Mucosa of rectum (tissue), 2 donors: ENCODE data around the gene CELSR2.
"Not testable (repeated sequence)": the region's sequence is repeated elsewhere in the genome, so short reads cannot be mapped to it uniquely, and the experiment has no call there.

ENCODE experiments used
- H3K27ac ChIP-seq, 2 donors: one replicate each; pipeline ENCODE4 v1.7.0; 2013; ENCODE audit warnings: inconsistent platforms in 2 of 2, low read depth in 2 of 2, low read length in 2 of 2
- H3K27me3 ChIP-seq, 2 donors: one replicate each; pipeline ENCODE4 v1.7.0; 2013; ENCODE audit warnings: low read length in 2 of 2; ENCODE audit not compliant: control insufficient read depth in 2 of 2, insufficient read depth in 2 of 2
- H3K36me3 ChIP-seq, 2 donors: one replicate each; pipeline ENCODE4 v1.7.0; 2013; ENCODE audit warnings: low read length in 2 of 2; ENCODE audit not compliant: control insufficient read depth in 2 of 2, insufficient read depth in 2 of 2
- H3K4me1 ChIP-seq, 2 donors: one replicate each; pipeline ENCODE4 v1.7.0; 2013; ENCODE audit warnings: low read length in 2 of 2, mild to moderate bottlenecking in 1 of 2; ENCODE audit not compliant: control insufficient read depth in 2 of 2, insufficient read depth in 2 of 2
- H3K4me3 ChIP-seq, 2 donors: one replicate each; pipeline ENCODE4 v1.7.0; 2013; ENCODE audit warnings: low read length in 2 of 2
- H3K9ac ChIP-seq, 2 donors: one replicate each; pipeline ENCODE4 v1.7.0; 2013; ENCODE audit warnings: low read length in 2 of 2, low read depth in 1 of 2, mild to moderate bottlenecking in 1 of 2
- H3K9me3 ChIP-seq, 2 donors: one replicate each; pipeline ENCODE4 v1.7.0; 2013; ENCODE audit warnings: low read length in 2 of 2; ENCODE audit not compliant: control insufficient read depth in 2 of 2
- donor health status: healthy.
- donor health status: Normal muscosa, but diverticular disease.

Gene CELSR2

GRCh38 chr1:109304226-109304920 lies 55.0 kb downstream of the CELSR2 start:
- Histone ChIP-seq H3K36me3 (no peaks in the 10 kb centered on the region), H3K27ac (no peak overlapping the region)

DNA sequence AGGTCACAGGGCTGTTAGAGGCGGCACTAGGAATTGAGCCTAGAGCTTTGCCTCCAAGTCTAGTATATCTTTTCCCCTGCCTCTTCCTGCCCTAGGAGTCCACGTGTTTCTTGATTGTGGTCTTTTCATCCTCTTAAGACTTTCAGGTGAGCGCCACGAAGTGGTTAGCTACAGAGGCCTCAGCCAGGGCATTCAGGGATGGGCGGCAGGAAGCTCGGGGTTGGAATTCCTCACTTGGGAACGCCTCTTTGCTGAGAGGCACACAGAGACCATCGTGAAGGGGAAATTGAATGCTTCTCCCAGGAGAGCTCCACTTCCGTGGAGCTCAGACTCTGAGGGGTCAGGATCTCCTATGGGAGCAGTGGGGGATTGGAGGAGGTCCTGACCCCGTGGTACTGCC lies 56.7 kb downstream of the CELSR2 start:
- H3K27me3 ChIP-seq, H3K4me1 ChIP-seq, H3K36me3 ChIP-seq, H3K27ac ChIP-seq, H3K9ac ChIP-seq, H3K4me3 ChIP-seq, H3K9me3 ChIP-seq: not testable (repeated sequence)

More at GRCh38 chr1:109304226-109304920, 55.0 kb downstream of the CELSR2 start:
- H3K4me3 ChIP-seq, result no peak overlapping the region
- no peak overlapping the region for H3K9ac ChIP-seq
- H3K4me1 ChIP-seq, result no peaks in the 10 kb centered on the region
- peaks cover 0 to 3% of the 10 kb centered on the region in 2 donors for H3K27me3 ChIP-seq
- no peaks in the 10 kb centered on the region for H3K9me3 ChIP-seq

GRCh38 chr1:109306832-109307273 lies 57.5 kb downstream of the CELSR2 start, which contains the start of gene MYBPHL:
Gene MYBPHL, minus strand, starts transcription at chr1:109307011. Its CDS starts 20 bp downstream, at chr1:109306991.
- Histone ChIP-seq H3K27me3 (peaks cover 0 to 3% of the 10 kb centered on the region in 2 donors), H3K9ac (no peak within 1 kb of the TSS), H3K9me3 (no peaks in the 10 kb centered on the region)

DNA sequence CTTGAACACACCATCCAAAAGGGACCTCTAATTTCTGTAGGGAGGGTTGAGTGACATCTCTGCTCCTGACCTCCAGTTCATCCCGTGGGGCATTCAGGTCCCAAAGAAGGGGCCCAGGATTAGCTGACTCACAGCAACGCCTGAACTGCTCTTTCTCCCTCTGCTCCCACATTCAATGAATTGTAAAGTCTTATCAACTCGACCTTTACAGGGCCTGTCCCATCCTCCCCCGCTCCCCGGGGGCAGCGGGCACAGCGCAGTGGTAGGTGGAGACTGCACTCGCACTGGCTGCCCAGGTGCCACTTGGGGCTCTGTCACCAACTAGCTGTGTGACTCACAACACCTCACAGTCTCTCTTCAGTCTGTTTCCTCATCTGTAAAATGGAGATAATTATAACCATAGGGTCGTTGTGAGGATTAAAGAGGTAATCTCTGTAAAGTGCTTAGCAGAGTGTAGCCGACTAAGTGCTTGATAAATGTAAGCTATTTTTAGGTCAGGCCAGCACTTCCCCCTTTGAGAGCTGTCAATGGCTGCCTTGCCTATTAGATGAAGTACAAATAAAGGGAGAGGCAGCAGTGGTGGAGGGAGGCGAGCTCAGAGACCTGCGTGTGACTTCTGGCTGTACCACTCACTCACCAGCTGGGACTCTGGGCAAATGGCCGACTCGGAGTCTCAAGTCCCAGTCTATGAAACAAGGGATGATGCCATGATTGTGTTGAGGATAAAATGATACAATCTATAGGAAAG lies 58.1 kb downstream of the CELSR2 start:
- Histone ChIP-seq H3K27me3 (peaks cover 0 to 3% of the 10 kb centered on the region in 2 donors), H3K36me3 (peaks cover 0 to 4% of the 10 kb centered on the region in 2 donors), H3K4me3 (no peak overlapping the region), H3K27ac (no peak overlapping the region), H3K4me1 (no peaks in the 10 kb centered on the region), H3K9ac (no peak overlapping the region), H3K9me3 (no peaks in the 10 kb centered on the region)

More at GRCh38 chr1:109306832-109307273, 57.5 kb downstream of the CELSR2 start, which contains the start of gene MYBPHL:
- no peak within 1 kb of the TSS for H3K4me3 ChIP-seq
- H3K4me1 ChIP-seq, result no peaks in the 10 kb centered on the region
- no peak within 1 kb of the TSS for H3K27ac ChIP-seq
- peaks cover 0 to 4% of the 10 kb centered on the region in 2 donors for H3K36me3 ChIP-seq

DNA sequence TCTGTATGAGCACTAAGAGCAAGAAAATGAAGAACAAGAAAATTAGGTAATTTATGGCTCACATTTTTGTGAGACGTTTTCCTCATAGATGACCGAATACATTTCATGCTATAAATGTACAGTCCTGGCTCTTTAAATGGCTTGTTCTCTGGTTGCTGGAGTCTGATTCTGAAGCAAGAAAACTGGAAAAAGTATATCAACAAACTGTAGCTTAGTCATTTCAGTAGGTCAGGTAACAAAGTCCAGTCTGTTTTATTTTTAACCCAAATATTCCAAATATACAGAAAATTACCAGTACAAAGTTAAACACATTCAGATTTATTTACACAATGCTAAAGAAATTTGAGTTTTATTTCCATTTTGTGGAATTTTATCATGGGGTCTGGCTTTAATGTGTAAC lies 60.0 kb downstream of the CELSR2 start:
- Histone ChIP-seq H3K27ac (no peak overlapping the region), H3K4me3 (no peak overlapping the region), H3K4me1 (no peaks in the 10 kb centered on the region), H3K27me3 (no peaks in the 10 kb centered on the region), H3K36me3 (peaks cover 0 to 10% of the 10 kb centered on the region in 2 donors), H3K9me3 (no peaks in the 10 kb centered on the region), H3K9ac (no peak overlapping the region)

- no peaks in the 10 kb centered on the region for H3K4me1 ChIP-seq
- H3K4me3 ChIP-seq, result no peak overlapping the region
- no peak overlapping the region for H3K9ac ChIP-seq
- H3K36me3 ChIP-seq, result peaks cover 15 to 17% of the 10 kb centered on the region in 2 donors
- no peaks in the 10 kb centered on the region for H3K9me3 ChIP-seq
- H3K27ac ChIP-seq, result no peak overlapping the region
- H3K27me3 ChIP-seq, result no peaks in the 10 kb centered on the region
Measured at GRCh38 chr1:109312246-109312645, 62.9 kb downstream of the CELSR2 start.

DNA sequence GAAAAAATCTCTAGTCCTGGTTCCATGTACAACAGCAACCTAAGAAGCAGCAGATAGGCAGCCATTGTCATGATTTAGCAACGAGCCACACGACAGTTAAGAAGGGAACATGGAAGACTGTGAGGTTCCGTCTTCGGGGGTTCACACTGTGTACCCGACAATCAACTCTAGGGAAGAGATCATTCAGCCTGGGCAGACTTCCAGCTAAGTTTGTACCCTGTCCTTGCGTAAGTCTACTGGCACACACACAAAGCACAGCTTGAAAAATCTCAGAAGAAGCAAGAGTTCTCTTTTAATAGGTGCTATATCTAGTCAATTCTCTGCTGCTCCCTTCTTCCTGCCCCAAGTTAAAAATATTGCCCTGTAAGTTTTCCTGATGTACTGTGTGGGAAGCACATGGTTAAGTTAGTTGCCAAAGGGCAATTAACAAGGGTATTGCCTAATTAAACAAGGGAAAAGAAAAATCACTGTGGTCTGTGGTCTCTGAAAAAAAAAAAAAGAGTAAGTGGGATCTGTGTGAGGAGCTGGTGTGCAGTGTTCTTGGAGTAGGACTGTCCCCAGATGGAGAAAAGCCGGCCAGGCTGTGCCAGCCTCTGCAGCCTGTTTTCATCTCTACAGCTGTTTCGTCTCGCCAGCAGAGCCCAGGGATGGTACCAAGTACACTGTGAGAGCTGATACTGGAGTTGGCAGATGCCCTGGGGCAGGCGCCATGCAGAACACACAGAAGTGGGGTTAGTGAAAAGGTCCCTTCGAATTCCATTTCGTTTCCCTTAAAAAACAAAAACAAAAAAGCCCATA lies 63.8 kb downstream of the CELSR2 start:
- Histone ChIP-seq H3K9me3 (no peaks in the 10 kb centered on the region), H3K36me3 (peaks cover 21 to 23% of the 10 kb centered on the region in 2 donors), H3K9ac (no peak overlapping the region), H3K27me3 (no peaks in the 10 kb centered on the region), H3K4me3 (no peak overlapping the region), H3K4me1 (no peaks in the 10 kb centered on the region), H3K27ac (no peak overlapping the region)

DNA sequence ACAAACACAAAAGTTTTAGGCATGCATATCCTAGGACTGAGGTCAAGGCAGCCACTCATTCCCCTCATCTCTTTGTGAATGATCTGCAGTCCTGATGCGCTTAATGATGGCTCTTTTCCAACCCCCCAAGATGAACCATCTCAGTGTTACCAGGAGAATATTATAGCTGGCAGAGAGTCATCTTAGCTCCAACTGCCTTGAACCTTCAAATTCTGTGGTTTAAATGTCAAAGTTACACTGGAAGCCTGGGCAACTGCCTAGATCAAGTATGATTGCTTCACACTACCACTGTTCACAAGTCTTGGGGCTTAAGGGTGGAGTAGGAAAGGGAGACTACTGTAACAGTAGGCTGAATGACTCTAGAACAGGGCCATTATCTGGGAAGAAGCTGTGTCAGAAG lies 65.5 kb downstream of the CELSR2 start:
- Histone ChIP-seq H3K9me3 (no peaks in the 10 kb centered on the region), H3K36me3 (peaks cover 26 to 31% of the 10 kb centered on the region in 2 donors), H3K27me3 (no peaks in the 10 kb centered on the region), H3K4me3 (no peak overlapping the region), H3K27ac (no peak overlapping the region), H3K9ac (no peak overlapping the region), H3K4me1 (no peaks in the 10 kb centered on the region)

DNA sequence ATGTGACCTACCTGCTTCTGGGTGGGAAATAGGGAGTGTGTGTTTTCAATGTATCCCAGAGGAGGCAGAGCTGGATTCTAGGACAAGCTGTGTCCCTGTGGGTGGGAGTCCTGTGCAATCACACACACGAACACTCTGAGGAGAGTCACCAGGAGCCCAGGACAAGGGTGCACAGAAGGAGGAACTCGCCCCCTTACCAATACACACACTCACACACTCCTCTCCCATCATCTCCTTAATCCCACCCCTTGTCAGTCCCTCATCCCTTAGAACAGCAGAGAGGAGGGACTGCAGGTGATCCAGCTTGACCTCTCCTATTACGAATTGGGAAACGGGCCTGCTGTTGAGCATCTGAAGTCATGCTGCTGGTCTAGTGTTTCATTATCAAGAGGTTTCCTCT lies 65.9 kb downstream of the CELSR2 start:
- Histone ChIP-seq H3K9me3 (no peaks in the 10 kb centered on the region), H3K36me3 (peaks cover 28 to 36% of the 10 kb centered on the region in 2 donors), H3K27ac (no peak overlapping the region), H3K9ac (no peak overlapping the region), H3K4me1 (no peaks in the 10 kb centered on the region), H3K4me3 (no peak overlapping the region), H3K27me3 (no peaks in the 10 kb centered on the region)
